K562 (cell line): ENCODE results near the gene MYCBP2. TPM values are rescaled to one million over a fixed set of nuclear protein-coding genes. Genes with fewer than 3 reads are reported as not detected.
A peak's percentile ranks its signal among the peaks of the same experiment; 100 is the strongest.

Experiments
- BACH1 ChIP-seq: fragments of 200-800 bp; sonication (Bioruptor generic); IDR thresholded peaks from 2 replicates; pipeline ENCODE4 v1.6.1; 2016; ENCODE audit warnings: missing genetic modification characterization, missing compliant biosample characterization
- DIDO1 ChIP-seq: fragments of 450-650 bp; IDR thresholded peaks from 2 replicates; pipeline ENCODE4 v1.6.1; 2016; ENCODE audit warnings: low read depth, missing biosample characterization, missing genetic modification characterization
- ETV5 ChIP-seq: sonication (generic); formaldehyde crosslinking; IDR thresholded peaks from 2 replicates; pipeline ENCODE4 v1.4.0; 2020; ENCODE audit warnings: low read depth, mild to moderate bottlenecking, missing genetic modification reagents
- ETV6 ChIP-seq, 3 experiments: fragments of 150-350 bp in 1 of 3; sonication (generic) in 1 of 3; formaldehyde crosslinking in 1 of 3; IDR thresholded peaks; 2 replicates each; pipeline versions ENCODE4 v1.6.1 to v1.8.0; 2014 to 2022; ENCODE audit warnings: borderline replicate concordance in 2 of 3, low read depth in 2 of 3, antibody characterized with exemption in 1 of 3, low read length in 1 of 3, mild to moderate bottlenecking in 1 of 3, missing genetic modification reagents in 1 of 3
- ILK ChIP-seq: fragments of 450-650 bp; IDR thresholded peaks from 2 replicates; pipeline ENCODE4 v1.6.1; 2016; ENCODE audit warnings: missing genetic modification characterization, low read depth, mild to moderate bottlenecking, missing compliant biosample characterization, moderate library complexity, borderline replicate concordance
- MCM2 ChIP-seq: fragments of 450-650 bp; IDR thresholded peaks from 2 replicates; pipeline ENCODE4 v1.6.1; 2017; ENCODE audit warnings: low read depth, mild to moderate bottlenecking
- NRF1 ChIP-seq, 2 experiments: fragments of 450-650 bp; IDR thresholded peaks in 1 of 2; conservative IDR thresholded peaks in 1 of 2; 2 replicates each; pipeline ENCODE4 v1.6.1; 2014; ENCODE audit warnings: mild to moderate bottlenecking in 2 of 2
- RUNX1 ChIP-seq: sonication (generic); IDR thresholded peaks from 2 replicates; pipeline ENCODE4 v1.6.1; 2016; ENCODE audit warnings: antibody characterized with exemption, low read depth
- SREBF1 ChIP-seq: fragments of 150-350 bp; IDR thresholded peaks from 2 replicates; pipeline ENCODE4 v1.6.1; 2014; ENCODE audit warnings: antibody characterized with exemption, low read depth, low read length, borderline replicate concordance
- ZNF24 ChIP-seq: fragments of 450-650 bp; IDR thresholded peaks from 2 replicates; pipeline ENCODE4 v1.6.1; 2016
- polyA plus RNA-seq, 8 experiments: library from polyadenylated mRNA; depleted of rRNA in 4 of 8; stranded (reverse) in 5 of 8; unstranded in 3 of 8; fragments of >200 nt; fragmentation: Nextera tagmentation in 2 of 8; fragmentation: Illumina TruSeq in 1 of 8; extraction: Ambion mirVana in 2 of 8; extraction: Trizol in 1 of 8; gene quantifications; 2 replicates each; pipeline versions ENCODE4 v1.2.1 to v1.2.3, GENCODE V29; 2011 to 2014; ENCODE audit warnings: inconsistent platforms in 1 of 8, missing spikeins in 1 of 8
- total RNA-seq, 7 experiments: library from RNA; depleted of rRNA in 6 of 7; stranded (reverse); fragments of >200 nt in 6 of 7; fragmentation: Illumina TruSeq in 2 of 7; extraction: Trizol in 2 of 7; gene quantifications; 2 replicates each; pipeline versions ENCODE4 v1.2.1 to v1.2.3, GENCODE V29; 2011 to 2021; ENCODE audit warnings: low replicate concordance in 1 of 7
- TF ChIP-seq, protein P1 (sequence below), 2 experiments: fragments of 450-650 bp; IDR thresholded peaks; 2 replicates each; pipeline ENCODE4 v1.6.1; 2018; ENCODE audit warnings: mild to moderate bottlenecking in 2 of 2, low read depth in 1 of 2; ENCODE audit not compliant: partially characterized antibody in 2 of 2
- TF ChIP-seq, protein P2 (sequence below): fragments of 250-450 bp; sonication (Bioruptor Pico); IDR thresholded peaks from 2 replicates; pipeline ENCODE4 v1.8.0; 2021; ENCODE audit warnings: borderline replicate concordance, mild to moderate bottlenecking, moderate library complexity; ENCODE audit not compliant: poor library complexity, severe bottlenecking
- TF ChIP-seq, protein P3 (sequence below): sonication (generic); formaldehyde crosslinking; IDR thresholded peaks from 2 replicates; pipeline ENCODE4 v1.8.0; 2023; ENCODE audit warnings: missing genetic modification reagents, mild to moderate bottlenecking, borderline replicate concordance
- TF ChIP-seq, protein P4 (sequence below): sonication (generic); formaldehyde crosslinking; IDR thresholded peaks from 2 replicates; pipeline ENCODE4 v1.8.0; 2022; ENCODE audit warnings: mild to moderate bottlenecking, missing genetic modification reagents

Gene MYCBP2
- total and polyA plus RNA-seq, 9 of the 15 experiments (the other 6 are each of a cell fraction or from before 2014, with no cell fraction given) = 13.2 to 47.2 (median 28.9) TPM

DNA sequence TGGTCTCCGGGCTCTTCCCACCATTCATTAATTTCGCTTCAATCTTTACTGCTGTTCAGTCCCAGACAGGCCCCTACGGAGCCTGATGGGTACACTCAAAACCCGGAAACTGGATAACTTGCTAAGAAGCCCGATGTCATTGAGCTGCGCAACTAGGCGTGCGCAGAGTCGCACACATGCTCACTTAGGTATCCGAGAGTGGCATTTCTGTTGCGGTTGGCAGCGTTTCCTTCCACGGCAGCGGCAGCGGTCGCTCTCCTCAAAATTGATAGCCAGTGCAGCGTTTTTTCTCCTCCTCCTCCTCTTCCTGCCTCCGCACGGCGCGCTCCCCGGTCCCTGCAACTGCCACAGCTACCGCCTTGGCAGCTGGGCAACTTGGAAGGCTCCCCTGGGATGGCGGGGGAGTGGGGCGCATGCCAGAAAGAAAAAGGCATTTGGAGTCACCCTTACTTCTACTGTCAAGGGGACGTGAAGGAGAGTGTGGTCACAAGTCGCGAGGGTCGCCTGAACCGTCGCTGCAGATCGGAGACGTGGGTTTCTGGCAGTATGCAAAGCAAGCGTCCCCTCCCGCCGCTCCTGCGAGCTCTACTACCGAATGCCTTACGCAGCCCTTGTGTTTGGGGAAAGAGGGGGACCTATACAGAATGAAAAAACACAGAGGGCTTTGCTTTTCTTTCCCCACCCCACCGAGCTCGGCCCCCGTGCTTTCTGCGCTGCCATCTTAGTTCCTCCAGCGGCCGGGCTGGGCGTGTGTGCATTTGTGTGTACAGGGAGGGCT, 2.4 kb upstream of the MYCBP2 start (continued):
- TF ChIP-seq ETV6 (IDR thresholded peaks at IDR 0.05; ENCODE audit: borderline replicate concordance in 1 of 2, low read depth in 2 of 2, low read length in 1 of 2) (no peak), ETV6 (CRISPR knock-in tag; IDR thresholded peaks at IDR 0.05; ENCODE audit: borderline replicate concordance) (no peak), ILK (tag) (no peak), DIDO1 (tag) (no peak), NRF1 (conservative IDR thresholded peaks at IDR 0.05 in 1 of 2, IDR thresholded peaks at IDR 0.05 in 1 of 2) (peak; percentile 93 to 94), SREBF1 (no peak), MCM2 (no peak), RUNX1 (no peak), ETV5 (CRISPR knock-in tag) (no peak), BACH1 (tag) (no peak), ZNF24 (0 out of 2 replicates have a peak, but pooled peaks have one; percentile 38)
- TF ChIP-seq, protein P1, sequence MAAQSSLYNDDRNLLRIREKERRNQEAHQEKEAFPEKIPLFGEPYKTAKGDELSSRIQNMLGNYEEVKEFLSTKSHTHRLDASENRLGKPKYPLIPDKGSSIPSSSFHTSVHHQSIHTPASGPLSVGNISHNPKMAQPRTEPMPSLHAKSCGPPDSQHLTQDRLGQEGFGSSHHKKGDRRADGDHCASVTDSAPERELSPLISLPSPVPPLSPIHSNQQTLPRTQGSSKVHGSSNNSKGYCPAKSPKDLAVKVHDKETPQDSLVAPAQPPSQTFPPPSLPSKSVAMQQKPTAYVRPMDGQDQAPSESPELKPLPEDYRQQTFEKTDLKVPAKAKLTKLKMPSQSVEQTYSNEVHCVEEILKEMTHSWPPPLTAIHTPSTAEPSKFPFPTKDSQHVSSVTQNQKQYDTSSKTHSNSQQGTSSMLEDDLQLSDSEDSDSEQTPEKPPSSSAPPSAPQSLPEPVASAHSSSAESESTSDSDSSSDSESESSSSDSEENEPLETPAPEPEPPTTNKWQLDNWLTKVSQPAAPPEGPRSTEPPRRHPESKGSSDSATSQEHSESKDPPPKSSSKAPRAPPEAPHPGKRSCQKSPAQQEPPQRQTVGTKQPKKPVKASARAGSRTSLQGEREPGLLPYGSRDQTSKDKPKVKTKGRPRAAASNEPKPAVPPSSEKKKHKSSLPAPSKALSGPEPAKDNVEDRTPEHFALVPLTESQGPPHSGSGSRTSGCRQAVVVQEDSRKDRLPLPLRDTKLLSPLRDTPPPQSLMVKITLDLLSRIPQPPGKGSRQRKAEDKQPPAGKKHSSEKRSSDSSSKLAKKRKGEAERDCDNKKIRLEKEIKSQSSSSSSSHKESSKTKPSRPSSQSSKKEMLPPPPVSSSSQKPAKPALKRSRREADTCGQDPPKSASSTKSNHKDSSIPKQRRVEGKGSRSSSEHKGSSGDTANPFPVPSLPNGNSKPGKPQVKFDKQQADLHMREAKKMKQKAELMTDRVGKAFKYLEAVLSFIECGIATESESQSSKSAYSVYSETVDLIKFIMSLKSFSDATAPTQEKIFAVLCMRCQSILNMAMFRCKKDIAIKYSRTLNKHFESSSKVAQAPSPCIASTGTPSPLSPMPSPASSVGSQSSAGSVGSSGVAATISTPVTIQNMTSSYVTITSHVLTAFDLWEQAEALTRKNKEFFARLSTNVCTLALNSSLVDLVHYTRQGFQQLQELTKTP (IDR thresholded peaks at IDR 0.05; ENCODE audit: low read depth in 1 of 2, partially characterized antibody in 2 of 2) = no peak
- TF ChIP-seq, protein P2, sequence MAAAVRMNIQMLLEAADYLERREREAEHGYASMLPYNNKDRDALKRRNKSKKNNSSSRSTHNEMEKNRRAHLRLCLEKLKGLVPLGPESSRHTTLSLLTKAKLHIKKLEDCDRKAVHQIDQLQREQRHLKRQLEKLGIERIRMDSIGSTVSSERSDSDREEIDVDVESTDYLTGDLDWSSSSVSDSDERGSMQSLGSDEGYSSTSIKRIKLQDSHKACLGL (CRISPR knock-in tag) = no peak
- TF ChIP-seq, protein P3, sequence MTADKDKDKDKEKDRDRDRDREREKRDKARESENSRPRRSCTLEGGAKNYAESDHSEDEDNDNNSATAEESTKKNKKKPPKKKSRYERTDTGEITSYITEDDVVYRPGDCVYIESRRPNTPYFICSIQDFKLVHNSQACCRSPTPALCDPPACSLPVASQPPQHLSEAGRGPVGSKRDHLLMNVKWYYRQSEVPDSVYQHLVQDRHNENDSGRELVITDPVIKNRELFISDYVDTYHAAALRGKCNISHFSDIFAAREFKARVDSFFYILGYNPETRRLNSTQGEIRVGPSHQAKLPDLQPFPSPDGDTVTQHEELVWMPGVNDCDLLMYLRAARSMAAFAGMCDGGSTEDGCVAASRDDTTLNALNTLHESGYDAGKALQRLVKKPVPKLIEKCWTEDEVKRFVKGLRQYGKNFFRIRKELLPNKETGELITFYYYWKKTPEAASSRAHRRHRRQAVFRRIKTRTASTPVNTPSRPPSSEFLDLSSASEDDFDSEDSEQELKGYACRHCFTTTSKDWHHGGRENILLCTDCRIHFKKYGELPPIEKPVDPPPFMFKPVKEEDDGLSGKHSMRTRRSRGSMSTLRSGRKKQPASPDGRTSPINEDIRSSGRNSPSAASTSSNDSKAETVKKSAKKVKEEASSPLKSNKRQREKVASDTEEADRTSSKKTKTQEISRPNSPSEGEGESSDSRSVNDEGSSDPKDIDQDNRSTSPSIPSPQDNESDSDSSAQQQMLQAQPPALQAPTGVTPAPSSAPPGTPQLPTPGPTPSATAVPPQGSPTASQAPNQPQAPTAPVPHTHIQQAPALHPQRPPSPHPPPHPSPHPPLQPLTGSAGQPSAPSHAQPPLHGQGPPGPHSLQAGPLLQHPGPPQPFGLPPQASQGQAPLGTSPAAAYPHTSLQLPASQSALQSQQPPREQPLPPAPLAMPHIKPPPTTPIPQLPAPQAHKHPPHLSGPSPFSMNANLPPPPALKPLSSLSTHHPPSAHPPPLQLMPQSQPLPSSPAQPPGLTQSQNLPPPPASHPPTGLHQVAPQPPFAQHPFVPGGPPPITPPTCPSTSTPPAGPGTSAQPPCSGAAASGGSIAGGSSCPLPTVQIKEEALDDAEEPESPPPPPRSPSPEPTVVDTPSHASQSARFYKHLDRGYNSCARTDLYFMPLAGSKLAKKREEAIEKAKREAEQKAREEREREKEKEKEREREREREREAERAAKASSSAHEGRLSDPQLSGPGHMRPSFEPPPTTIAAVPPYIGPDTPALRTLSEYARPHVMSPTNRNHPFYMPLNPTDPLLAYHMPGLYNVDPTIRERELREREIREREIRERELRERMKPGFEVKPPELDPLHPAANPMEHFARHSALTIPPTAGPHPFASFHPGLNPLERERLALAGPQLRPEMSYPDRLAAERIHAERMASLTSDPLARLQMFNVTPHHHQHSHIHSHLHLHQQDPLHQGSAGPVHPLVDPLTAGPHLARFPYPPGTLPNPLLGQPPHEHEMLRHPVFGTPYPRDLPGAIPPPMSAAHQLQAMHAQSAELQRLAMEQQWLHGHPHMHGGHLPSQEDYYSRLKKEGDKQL (CRISPR knock-in tag) = no peak
- TF ChIP-seq, protein P4, sequence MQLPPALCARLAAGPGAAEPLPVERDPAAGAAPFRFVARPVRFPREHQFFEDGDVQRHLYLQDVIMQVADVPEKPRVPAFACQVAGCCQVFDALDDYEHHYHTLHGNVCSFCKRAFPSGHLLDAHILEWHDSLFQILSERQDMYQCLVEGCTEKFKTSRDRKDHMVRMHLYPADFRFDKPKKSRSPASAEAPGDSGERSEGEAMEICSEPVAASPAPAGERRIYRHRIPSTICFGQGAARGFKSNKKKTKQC = no peak
